H9 (cell line): Measurements from ENCODE around the gene SAC3D1. TPM values are rescaled to one million over a fixed set of nuclear protein-coding genes. Genes with fewer than 3 reads are reported as not detected.

Experiments used
- DNase-seq: peaks from one replicate; pipeline ENCODE4 v3.0.0-alpha.2; 2017
- H2AFZ ChIP-seq: one replicate; pipeline ENCODE4 v1.6.1; 2013; ENCODE audit warnings: mild to moderate bottlenecking, low read length, control low read depth, moderate library complexity
- H2AK5ac ChIP-seq: 2 replicates; pipeline ENCODE4 v1.6.1; 2013; ENCODE audit warnings: low read length, control low read depth, mixed read lengths; ENCODE audit not compliant: insufficient read length
- H2BK120ac ChIP-seq: one replicate; pipeline ENCODE4 v1.6.1; 2013; ENCODE audit warnings: low read depth, mild to moderate bottlenecking, low read length, control low read depth, inconsistent platforms; ENCODE audit not compliant: poor library complexity, severe bottlenecking
- H2BK12ac ChIP-seq: 2 replicates; pipeline ENCODE4 v1.6.1; 2013; ENCODE audit warnings: low read length, control low read depth, mixed read lengths, low read depth; ENCODE audit not compliant: insufficient read length
- H2BK15ac ChIP-seq: 2 replicates; pipeline ENCODE4 v1.6.1; 2013; ENCODE audit warnings: low read depth, low read length, control low read depth
- H2BK20ac ChIP-seq: one replicate; pipeline ENCODE4 v1.6.1; 2013; ENCODE audit warnings: low read depth, mild to moderate bottlenecking, low read length, control low read depth, inconsistent platforms; ENCODE audit not compliant: poor library complexity, severe bottlenecking
- H2BK5ac ChIP-seq: 2 replicates; pipeline ENCODE4 v1.6.1; 2013; ENCODE audit warnings: low read length, control low read depth, mixed read lengths; ENCODE audit not compliant: insufficient read length
- H3K14ac ChIP-seq: 2 replicates; pipeline ENCODE4 v1.6.1; 2013; ENCODE audit warnings: low read length, control low read depth; ENCODE audit not compliant: insufficient read depth
- H3K18ac ChIP-seq: 2 replicates; pipeline ENCODE4 v1.6.1; 2013; ENCODE audit warnings: low read depth, mild to moderate bottlenecking, mixed read lengths, low read length, control low read depth; ENCODE audit not compliant: insufficient read length
- H3K23ac ChIP-seq: 2 replicates; pipeline ENCODE4 v1.6.1; 2013; ENCODE audit warnings: low read length, control low read depth, mixed read lengths, low read depth; ENCODE audit not compliant: insufficient read length
- H3K23me2 ChIP-seq: 2 replicates; pipeline ENCODE4 v1.6.1; 2013; ENCODE audit warnings: low read depth, mild to moderate bottlenecking, mixed read lengths, low read length, control low read depth; ENCODE audit not compliant: insufficient read length, poor library complexity, severe bottlenecking
- H3K27ac ChIP-seq: 2 replicates; pipeline ENCODE4 v1.5.1; 2013; ENCODE audit warnings: low read length, control low read depth, mixed read lengths, low read depth; ENCODE audit not compliant: insufficient read length
- H3K27me3 ChIP-seq: 2 replicates; pipeline ENCODE4 v1.6.1; 2013; ENCODE audit warnings: low read length, control low read depth, inconsistent platforms; ENCODE audit not compliant: insufficient read depth
- H3K4ac ChIP-seq: 2 replicates; pipeline ENCODE4 v1.6.1; 2013; ENCODE audit warnings: low read depth, mild to moderate bottlenecking, control low read depth, inconsistent platforms, low read length, moderate library complexity
- H3K4me1 ChIP-seq: 2 replicates; pipeline ENCODE4 v1.6.1; 2013; ENCODE audit warnings: low read length, control low read depth, inconsistent platforms; ENCODE audit not compliant: insufficient read depth
- H3K4me2 ChIP-seq: 2 replicates; pipeline ENCODE4 v1.6.1; 2013; ENCODE audit warnings: low read length, control low read depth, mixed read lengths; ENCODE audit not compliant: insufficient read length, insufficient read depth
- H3K56ac ChIP-seq: 2 replicates; pipeline ENCODE4 v1.6.1; 2013; ENCODE audit warnings: low read depth, mild to moderate bottlenecking, mixed read lengths, low read length, control low read depth; ENCODE audit not compliant: insufficient read length
- H3K79me1 ChIP-seq: 2 replicates; pipeline ENCODE4 v1.6.1; 2013; ENCODE audit warnings: low read depth, mild to moderate bottlenecking, moderate library complexity, low read length, control low read depth, inconsistent platforms; ENCODE audit not compliant: insufficient read depth, poor library complexity, severe bottlenecking
- H3K79me2 ChIP-seq: 2 replicates; pipeline ENCODE4 v1.6.1; 2013; ENCODE audit warnings: low read length, control low read depth, inconsistent platforms; ENCODE audit not compliant: insufficient read depth
- H3K9ac ChIP-seq: 2 replicates; pipeline ENCODE4 v1.6.1; 2013; ENCODE audit warnings: low read length, control low read depth, mixed read lengths; ENCODE audit not compliant: insufficient read length; ENCODE audit errors: extremely low read depth
- H3K9me3 ChIP-seq: one replicate; pipeline ENCODE4 v1.6.1; 2013; ENCODE audit warnings: low read depth, low read length, inconsistent platforms; ENCODE audit not compliant: control insufficient read depth
- H3T11ph ChIP-seq: one replicate; pipeline ENCODE4 v1.6.1; 2013; ENCODE audit warnings: mild to moderate bottlenecking, low read length, control low read depth, inconsistent platforms
- H4K20me1 ChIP-seq: one replicate; pipeline ENCODE4 v1.6.1; 2013; ENCODE audit not compliant: control insufficient read depth, insufficient read length, insufficient read depth
- H4K5ac ChIP-seq: 2 replicates; pipeline ENCODE4 v1.6.1; 2013; ENCODE audit warnings: low read depth, mild to moderate bottlenecking, mixed read lengths, low read length, control low read depth; ENCODE audit not compliant: insufficient read length
- H4K8ac ChIP-seq: replicated peaks from 2 replicates; pipeline ENCODE4 v1.6.1; 2013; ENCODE audit warnings: low read length, control low read depth, mixed read lengths, low read depth; ENCODE audit not compliant: insufficient read length
- H4K91ac ChIP-seq: 2 replicates; pipeline ENCODE4 v1.6.1; 2013; ENCODE audit warnings: low read depth, mild to moderate bottlenecking, moderate library complexity, mixed read lengths, low read length, control low read depth; ENCODE audit not compliant: insufficient read length
- H3K27ac Mint-ChIP-seq, 3 experiments: 2 replicates in 2 of 3; 3 replicates in 1 of 3; pipeline ENCODE4 v1.8.0; 2020 to 2021; ENCODE audit warnings: mixed read lengths in 3 of 3, mild to moderate bottlenecking in 1 of 3, moderate library complexity in 1 of 3
- H3K27me3 Mint-ChIP-seq: 2 replicates; pipeline ENCODE4 v1.8.0; 2021; ENCODE audit warnings: low read depth, mild to moderate bottlenecking, moderate library complexity, mixed read lengths
- H3K36me3 Mint-ChIP-seq, 3 experiments: 2 replicates in 2 of 3; 3 replicates in 1 of 3; pipeline ENCODE4 v1.8.0; 2020 to 2021; ENCODE audit warnings: low read depth in 3 of 3, mixed read lengths in 3 of 3; ENCODE audit not compliant: insufficient read depth in 1 of 3
- H3K4me1 Mint-ChIP-seq, 2 experiments: 2 replicates each; pipeline ENCODE4 v1.8.0; 2020; ENCODE audit warnings: mixed read lengths in 2 of 2
- H3K4me3 Mint-ChIP-seq, 2 experiments: 2 replicates in 1 of 2; 3 replicates in 1 of 2; pipeline ENCODE4 v1.8.0; 2020 to 2021; ENCODE audit warnings: mild to moderate bottlenecking in 2 of 2, mixed read lengths in 2 of 2, moderate library complexity in 1 of 2
- H3K9me3 Mint-ChIP-seq, 2 experiments: 2 replicates in 1 of 2; 3 replicates in 1 of 2; pipeline ENCODE4 v1.8.0; 2020; ENCODE audit warnings: mild to moderate bottlenecking in 2 of 2, mixed read lengths in 2 of 2, moderate library complexity in 1 of 2
- WGBS: extraction: QIAGEN DNeasy Blood & Tissue Kit; methylation state at CpG from one replicate; pipeline ENCODE4 v1.1.7; 2013; ENCODE audit warnings: missing lambda C conversion rate, low lambda C conversion rate, mixed read lengths; ENCODE audit not compliant: insufficient read length; ENCODE audit errors: extremely low coverage; 5-methylcytosine and 5-hydroxymethylcytosine counted together
- total RNA-seq: library from RNA; stranded (reverse); gene quantifications from 2 replicates; pipeline ENCODE4 v1.2.1, GENCODE V29; 2021
- TF ChIP-seq, protein P1 (sequence below): fragments of 200-600 bp; sonication (generic); conservative IDR thresholded peaks from 3 replicates; pipeline ENCODE4 v1.8.0; 2021; ENCODE audit warnings: antibody characterized with exemption, mild to moderate bottlenecking

The SAC3D1 gene
- total RNA-seq, 1 experiment from 2014 or later: 20.7 TPM

DNA sequence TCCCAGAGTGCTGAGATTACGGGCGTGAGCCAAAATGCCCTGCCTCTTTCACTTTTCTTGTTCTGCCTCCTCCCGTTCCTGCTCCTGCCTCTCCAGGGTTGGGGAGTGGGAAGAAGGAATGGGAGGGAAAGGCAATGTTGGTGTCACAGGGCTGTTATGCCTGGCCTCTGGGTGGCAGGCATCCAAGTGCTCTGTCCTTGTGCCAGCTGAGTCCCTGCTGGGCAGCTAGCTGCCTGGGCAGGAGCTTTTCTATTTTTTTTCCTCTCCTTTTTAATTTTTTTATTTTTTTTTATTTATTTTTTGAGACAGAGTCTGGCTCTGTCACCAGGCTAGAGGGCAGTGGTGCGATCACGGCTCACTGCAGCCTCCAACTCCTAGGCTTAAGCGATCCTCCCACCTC lies 4.1 kb upstream of the SAC3D1 start:
- Histone ChIP-seq H2BK12ac (no peak overlapping the region), H2BK120ac (no peak overlapping the region), H3K23ac (no peak overlapping the region), H3T11ph (no peak overlapping the region), H2AFZ (no peak overlapping the region), H3K79me2 (no peaks in the 10 kb centered on the region), H3K27ac (no peak overlapping the region), H3K9ac (no peak overlapping the region), H4K8ac (no peak overlapping the region), H4K5ac (no peak overlapping the region), H3K23me2 (peaks cover 3% of the 10 kb centered on the region), H3K79me1 (no peaks in the 10 kb centered on the region), H4K91ac (no peak overlapping the region), H3K56ac (no peak overlapping the region), H3K14ac (no peak overlapping the region), H3K4me2 (no peak overlapping the region), H2BK5ac (no peak overlapping the region), H3K4ac (no peak overlapping the region), H3K4me1 (no peaks in the 10 kb centered on the region), H4K20me1 (no peaks in the 10 kb centered on the region), H3K9me3 (no peaks in the 10 kb centered on the region), H2BK20ac (no peak overlapping the region), H3K27me3 (no peaks in the 10 kb centered on the region), H3K18ac (no peak overlapping the region), H2BK15ac (no peak overlapping the region), H2AK5ac (no peak overlapping the region)
- no CpG with 5 or more reads among the region's 6 CpGs for WGBS
- Mint-ChIP-seq H3K4me3 (no peak overlapping the region), H3K36me3 (peaks cover 0 to 28% (median 8%) of the 10 kb centered on the region in 3 experiments; a peak in 3 of 7 replicates), H3K27ac (no peak overlapping the region; a peak in 1 of 7 replicates), H3K4me1 (peaks cover 0 to 3% of the 10 kb centered on the region in 2 experiments; a peak in 1 of 4 replicates), H3K27me3 (no peaks in the 10 kb centered on the region), H3K9me3 (no peaks in the 10 kb centered on the region)
- TF ChIP-seq, protein P1, sequence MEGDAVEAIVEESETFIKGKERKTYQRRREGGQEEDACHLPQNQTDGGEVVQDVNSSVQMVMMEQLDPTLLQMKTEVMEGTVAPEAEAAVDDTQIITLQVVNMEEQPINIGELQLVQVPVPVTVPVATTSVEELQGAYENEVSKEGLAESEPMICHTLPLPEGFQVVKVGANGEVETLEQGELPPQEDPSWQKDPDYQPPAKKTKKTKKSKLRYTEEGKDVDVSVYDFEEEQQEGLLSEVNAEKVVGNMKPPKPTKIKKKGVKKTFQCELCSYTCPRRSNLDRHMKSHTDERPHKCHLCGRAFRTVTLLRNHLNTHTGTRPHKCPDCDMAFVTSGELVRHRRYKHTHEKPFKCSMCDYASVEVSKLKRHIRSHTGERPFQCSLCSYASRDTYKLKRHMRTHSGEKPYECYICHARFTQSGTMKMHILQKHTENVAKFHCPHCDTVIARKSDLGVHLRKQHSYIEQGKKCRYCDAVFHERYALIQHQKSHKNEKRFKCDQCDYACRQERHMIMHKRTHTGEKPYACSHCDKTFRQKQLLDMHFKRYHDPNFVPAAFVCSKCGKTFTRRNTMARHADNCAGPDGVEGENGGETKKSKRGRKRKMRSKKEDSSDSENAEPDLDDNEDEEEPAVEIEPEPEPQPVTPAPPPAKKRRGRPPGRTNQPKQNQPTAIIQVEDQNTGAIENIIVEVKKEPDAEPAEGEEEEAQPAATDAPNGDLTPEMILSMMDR: no peak
- DNase-seq: no peak
